Measurements from ENCODE around the gene FHIP2A.

Gene FHIP2A

DNA sequence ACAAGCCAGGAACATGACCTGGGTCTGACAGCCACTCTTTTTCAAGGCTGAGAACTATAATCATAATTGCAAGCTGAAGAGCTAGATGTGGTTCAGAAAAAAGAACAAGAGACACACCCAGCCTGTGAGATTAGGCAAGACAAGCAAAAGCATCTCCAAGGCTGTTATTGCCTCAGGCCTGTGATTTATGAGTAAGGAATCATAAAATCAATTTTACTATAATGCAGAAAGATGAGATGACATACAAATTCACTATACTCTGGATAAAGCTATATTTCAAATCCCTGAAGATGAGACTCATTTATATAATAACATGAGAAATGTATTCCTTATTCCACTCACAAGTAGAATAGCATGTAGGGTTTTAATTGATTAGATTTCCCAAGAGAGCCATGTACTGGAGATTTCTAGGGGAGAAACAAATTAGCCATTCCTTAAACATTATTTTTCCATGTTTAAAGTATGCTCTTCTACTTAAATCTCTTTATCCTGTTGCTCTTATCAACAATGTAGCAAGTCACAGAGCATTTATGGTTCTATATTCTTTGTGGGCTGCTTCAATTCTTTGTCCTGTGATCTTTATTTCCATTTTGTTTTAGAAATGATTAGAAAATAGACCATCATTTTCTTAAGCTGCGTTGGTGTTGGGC lies 47.4 kb downstream of the FHIP2A start:
- H3K4me3 ChIP-seq (IDR thresholded peaks at IDR 0.05; ENCODE audit: insufficient read depth, low read depth, low read length): no peak overlapping the region
- no peaks in the 10 kb centered on the region for H3K36me3 ChIP-seq (ENCODE audit: insufficient read depth)
- no peak overlapping the region for H3K27ac ChIP-seq
- no peaks in the 10 kb centered on the region for H4K20me1 ChIP-seq (ENCODE audit: insufficient read depth)
- H3K4me2 ChIP-seq: no peak overlapping the region
- no peaks in the 10 kb centered on the region for H3K79me2 ChIP-seq (ENCODE audit: insufficient read depth, low read depth)
- H3K27me3 ChIP-seq (ENCODE audit: insufficient read depth, low read depth): no peaks in the 10 kb centered on the region
- H2AFZ ChIP-seq (ENCODE audit: low read depth): no peak overlapping the region
- TF ChIP-seq, protein P1, sequence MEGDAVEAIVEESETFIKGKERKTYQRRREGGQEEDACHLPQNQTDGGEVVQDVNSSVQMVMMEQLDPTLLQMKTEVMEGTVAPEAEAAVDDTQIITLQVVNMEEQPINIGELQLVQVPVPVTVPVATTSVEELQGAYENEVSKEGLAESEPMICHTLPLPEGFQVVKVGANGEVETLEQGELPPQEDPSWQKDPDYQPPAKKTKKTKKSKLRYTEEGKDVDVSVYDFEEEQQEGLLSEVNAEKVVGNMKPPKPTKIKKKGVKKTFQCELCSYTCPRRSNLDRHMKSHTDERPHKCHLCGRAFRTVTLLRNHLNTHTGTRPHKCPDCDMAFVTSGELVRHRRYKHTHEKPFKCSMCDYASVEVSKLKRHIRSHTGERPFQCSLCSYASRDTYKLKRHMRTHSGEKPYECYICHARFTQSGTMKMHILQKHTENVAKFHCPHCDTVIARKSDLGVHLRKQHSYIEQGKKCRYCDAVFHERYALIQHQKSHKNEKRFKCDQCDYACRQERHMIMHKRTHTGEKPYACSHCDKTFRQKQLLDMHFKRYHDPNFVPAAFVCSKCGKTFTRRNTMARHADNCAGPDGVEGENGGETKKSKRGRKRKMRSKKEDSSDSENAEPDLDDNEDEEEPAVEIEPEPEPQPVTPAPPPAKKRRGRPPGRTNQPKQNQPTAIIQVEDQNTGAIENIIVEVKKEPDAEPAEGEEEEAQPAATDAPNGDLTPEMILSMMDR (conservative IDR thresholded peaks at IDR 0.05; ENCODE audit: low read depth, low read length): no peak
- H3K4me1 ChIP-seq (ENCODE audit: low read depth, poor library complexity, severe bottlenecking): no peaks in the 10 kb centered on the region
- no peak overlapping the region for H3K9ac ChIP-seq

GRCh38 chr10:114869520-114869892 lies 47.9 kb downstream of the FHIP2A start:
- Histone ChIP-seq H3K4me2 (no peak overlapping the region), H3K27ac (no peak overlapping the region), H2AFZ (ENCODE audit: low read depth) (no peak overlapping the region)

DNA sequence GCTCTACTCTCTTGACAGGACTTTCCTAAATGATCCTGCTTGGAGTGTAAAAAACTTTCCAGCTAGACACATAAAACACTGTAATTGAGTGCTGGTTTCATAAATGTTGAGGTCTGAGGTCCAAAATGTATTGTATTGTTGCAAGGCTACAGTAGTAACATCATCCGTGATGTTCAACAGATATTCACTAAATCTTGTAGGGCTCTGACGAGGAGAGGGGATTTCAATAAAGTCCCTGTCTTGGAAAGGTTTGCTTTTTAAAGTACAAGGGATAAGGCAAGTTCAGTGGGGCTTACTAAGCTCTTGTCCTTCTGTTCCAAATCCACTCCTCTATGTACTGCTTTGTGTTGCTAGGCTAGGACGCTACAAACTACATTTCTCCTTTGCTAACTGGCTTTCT lies 48.9 kb downstream of the FHIP2A start:
- H3K4me1 ChIP-seq (ENCODE audit: low read depth, poor library complexity, severe bottlenecking): no peaks in the 10 kb centered on the region
- H3K27ac ChIP-seq: no peak overlapping the region
- H4K20me1 ChIP-seq (ENCODE audit: insufficient read depth): no peaks in the 10 kb centered on the region
- TF ChIP-seq, protein P1 (conservative IDR thresholded peaks at IDR 0.05; ENCODE audit: low read depth, low read length): no peak
- H3K4me2 ChIP-seq: no peak overlapping the region
- H3K4me3 ChIP-seq (IDR thresholded peaks at IDR 0.05; ENCODE audit: insufficient read depth, low read depth, low read length): no peak overlapping the region
- H3K27me3 ChIP-seq (ENCODE audit: insufficient read depth, low read depth): no peaks in the 10 kb centered on the region
- H2AFZ ChIP-seq (ENCODE audit: low read depth): no peak overlapping the region
- H3K79me2 ChIP-seq (ENCODE audit: insufficient read depth, low read depth): no peaks in the 10 kb centered on the region
- no peak overlapping the region for H3K9ac ChIP-seq
- no peaks in the 10 kb centered on the region for H3K36me3 ChIP-seq (ENCODE audit: insufficient read depth)

More at GRCh38 chr10:114869520-114869892, 47.9 kb downstream of the FHIP2A start:
- TF ChIP-seq, protein P1 (conservative IDR thresholded peaks at IDR 0.05; ENCODE audit: low read depth, low read length): no peak
- no peak overlapping the region for H3K9ac ChIP-seq
- H3K79me2 ChIP-seq (ENCODE audit: insufficient read depth, low read depth): no peaks in the 10 kb centered on the region
- H3K4me1 ChIP-seq (ENCODE audit: low read depth, poor library complexity, severe bottlenecking): no peaks in the 10 kb centered on the region
- H3K36me3 ChIP-seq (ENCODE audit: insufficient read depth): no peaks in the 10 kb centered on the region
- no peak overlapping the region for H3K4me3 ChIP-seq (IDR thresholded peaks at IDR 0.05; ENCODE audit: insufficient read depth, low read depth, low read length)
- H3K27me3 ChIP-seq (ENCODE audit: insufficient read depth, low read depth): no peaks in the 10 kb centered on the region
- no peaks in the 10 kb centered on the region for H4K20me1 ChIP-seq (ENCODE audit: insufficient read depth)

DNA sequence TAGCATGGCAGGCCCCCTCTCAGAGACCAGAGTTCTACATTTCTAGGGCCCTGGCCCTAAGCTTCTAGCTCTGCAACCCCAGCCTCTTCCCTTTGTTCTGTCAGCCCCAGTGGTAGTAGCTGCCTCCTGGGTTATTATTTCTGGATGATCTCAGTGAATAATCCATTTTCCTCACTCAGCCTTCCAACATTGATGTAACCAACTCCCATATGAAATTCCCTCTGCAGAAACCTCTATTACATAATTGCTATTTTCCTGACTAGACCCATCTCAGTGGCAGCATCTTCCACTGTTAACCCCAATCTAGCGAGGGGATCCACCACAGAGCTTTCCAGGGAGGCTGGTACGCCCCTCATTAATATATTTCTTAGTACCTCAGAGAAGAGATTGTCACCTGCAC lies 49.8 kb downstream of the FHIP2A start:
- Histone ChIP-seq H3K27ac (no peak overlapping the region), H3K36me3 (ENCODE audit: insufficient read depth) (no peaks in the 10 kb centered on the region), H3K27me3 (ENCODE audit: insufficient read depth, low read depth) (no peaks in the 10 kb centered on the region), H3K79me2 (ENCODE audit: insufficient read depth, low read depth) (no peaks in the 10 kb centered on the region), H3K9ac (no peak overlapping the region), H4K20me1 (ENCODE audit: insufficient read depth) (no peaks in the 10 kb centered on the region), H3K4me3 (IDR thresholded peaks at IDR 0.05; ENCODE audit: insufficient read depth, low read depth, low read length) (no peak overlapping the region), H2AFZ (ENCODE audit: low read depth) (no peak overlapping the region), H3K4me2 (no peak overlapping the region), H3K4me1 (ENCODE audit: low read depth, poor library complexity, severe bottlenecking) (no peaks in the 10 kb centered on the region)
- TF ChIP-seq, protein P1 (conservative IDR thresholded peaks at IDR 0.05; ENCODE audit: low read depth, low read length): no peak
